Psoas muscle (tissue), 8 donors: ENCODE data around the gene SAMD11. TPM values are rescaled to one million over a fixed set of nuclear protein-coding genes. Genes with fewer than 3 reads are reported as not detected.

Experiments
- ATAC-seq, 4 donors: fragments of 200-7000 bp; cut with Tn5 transposase; one replicate each; pipeline ENCODE4 v1.9.1; 2020; ENCODE audit warnings: moderate library complexity in 3 of 4, mild to moderate bottlenecking in 2 of 4
- DNase-seq, 2 donors: peaks; one replicate each; pipeline ENCODE4 v3.0.0-alpha.2; 2020
- H3K27ac ChIP-seq: fragments of 200-600 bp; one replicate; pipeline ENCODE4 v1.8.0; 2022
- H3K27me3 ChIP-seq, 3 donors: fragments of 200-600 bp in 1 of 3; one replicate each; pipeline versions ENCODE4 v1.6.1 to v1.8.0; 2013 to 2022; ENCODE audit warnings: low read length in 2 of 3, mild to moderate bottlenecking in 2 of 3, moderate library complexity in 1 of 3; ENCODE audit not compliant: insufficient read depth in 3 of 3
- H3K36me3 ChIP-seq, 2 donors: fragments of 200-600 bp in 1 of 2; one replicate each; pipeline versions ENCODE4 v1.6.1 to v1.8.0; 2013 to 2022; ENCODE audit warnings: low read depth in 1 of 2, mild to moderate bottlenecking in 1 of 2, moderate library complexity in 1 of 2; ENCODE audit not compliant: insufficient read depth in 1 of 2
- H3K4me1 ChIP-seq: fragments of 200-600 bp; one replicate; pipeline ENCODE4 v1.8.0; 2022
- H3K4me3 ChIP-seq: fragments of 200-600 bp; one replicate; pipeline ENCODE4 v1.8.0; 2022; ENCODE audit warnings: mild to moderate bottlenecking
- H3K9me3 ChIP-seq: fragments of 200-600 bp; one replicate; pipeline ENCODE4 v1.8.0; 2022
- WGBS, 3 donors: extraction: QIAGEN DNeasy Blood & Tissue Kit; methylation state at CpG; one replicate each; pipeline versions ENCODE4 v1.1.6 to v1.1.7; 2013; 5-methylcytosine and 5-hydroxymethylcytosine counted together
- intact Hi-C, 2 donors: fragments of 100-400 bp; cut with DNase I; formaldehyde crosslinking; loops; one replicate each; pipeline versions ENCODE4 v1.11.0 to v1.14.2; 2022
- polyA plus RNA-seq, 3 donors: library from polyadenylated mRNA; stranded (reverse); fragments of 200-250 nt; gene quantifications; one replicate each; pipeline ENCODE4 v1.2.3, GENCODE V29; 2013
- total RNA-seq, 4 donors: library from RNA; stranded (reverse); fragmentation: NEBNext Ultra II Directional in 2 of 4; extraction: Animal tissue kit (Norgen Biotek cat#: 25700) in 2 of 4; gene quantifications; one replicate each; pipeline versions ENCODE4 v1.2.1 to v1.2.4, GENCODE V29; 2021 to 2023
- TF ChIP-seq, protein P1 (sequence below): fragments of 200-600 bp; IDR thresholded peaks from one replicate; pipeline ENCODE4 v1.8.0; 2022; ENCODE audit warnings: antibody characterized with exemption
- donor health status: healthy with polysubstance abuse.
- donor health status: DM: no; HTN: no; CAD: no; lungs with moderate emphysema.
- donor health status: Bipolar disorder and iron deficiency.
- donor health status: healthy.
- donor health status: DM: yes; HTN: yes; CAD: no.
- donor health status: DM: no; HTN: no; CAD: no.
- donor health status: DM: no; HTN: no; CAD: no.
- donor health status: DM: yes; HTN: yes; CAD: no.

SAMD11 gene
- total and polyA plus RNA-seq, 7 donors: 0.28 to 6.9 (median 1.0) TPM; not detected in 1

DNA sequence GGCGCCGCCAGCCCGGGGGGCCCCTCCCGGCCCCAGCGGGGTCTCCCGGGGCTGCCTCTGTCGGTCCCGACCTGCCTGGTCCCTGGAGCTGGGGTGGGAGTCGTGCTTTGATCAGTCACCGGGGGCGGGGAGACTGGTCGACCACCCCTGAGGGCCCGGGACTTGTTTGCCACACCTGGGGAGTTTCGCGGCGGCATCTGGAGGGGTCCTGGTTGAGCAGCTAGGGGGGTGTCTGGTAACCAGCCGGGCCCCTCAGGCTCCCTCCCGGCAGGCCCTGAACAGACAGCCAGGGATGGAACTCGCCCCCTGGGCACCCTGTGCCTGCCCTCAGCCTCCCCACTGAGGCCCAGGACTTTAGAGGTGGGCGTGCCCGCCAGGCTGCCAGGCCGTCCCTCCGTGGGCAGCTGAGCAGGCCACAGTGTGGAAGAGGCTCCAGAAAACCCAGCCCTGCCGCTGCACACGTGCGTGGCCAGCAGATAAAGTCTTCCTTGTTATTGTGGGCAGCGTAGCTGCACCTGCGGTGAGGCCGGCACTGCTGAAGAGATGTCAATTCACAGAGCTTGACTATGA is 13.3 kb upstream of the SAMD11 start:
- peaks cover 1% of the 10 kb centered on the region for H3K4me1 ChIP-seq
- H3K9me3 ChIP-seq: no peaks in the 10 kb centered on the region
- DNase-seq (peak; percentile 12 to 43), ATAC-seq (no peak)
- no peak overlapping the region for H3K4me3 ChIP-seq
- 21 to 32% (median 28%) methylated on average over 22 to 29 of the region's 29 CpGs for WGBS, 3 donors
- H3K27me3 ChIP-seq: peaks cover 0 to 69% (median 18%) of the 10 kb centered on the region in 3 donors
- H3K27ac ChIP-seq: no peak overlapping the region
- intact Hi-C loops: no loop called here
- TF ChIP-seq, protein P1, sequence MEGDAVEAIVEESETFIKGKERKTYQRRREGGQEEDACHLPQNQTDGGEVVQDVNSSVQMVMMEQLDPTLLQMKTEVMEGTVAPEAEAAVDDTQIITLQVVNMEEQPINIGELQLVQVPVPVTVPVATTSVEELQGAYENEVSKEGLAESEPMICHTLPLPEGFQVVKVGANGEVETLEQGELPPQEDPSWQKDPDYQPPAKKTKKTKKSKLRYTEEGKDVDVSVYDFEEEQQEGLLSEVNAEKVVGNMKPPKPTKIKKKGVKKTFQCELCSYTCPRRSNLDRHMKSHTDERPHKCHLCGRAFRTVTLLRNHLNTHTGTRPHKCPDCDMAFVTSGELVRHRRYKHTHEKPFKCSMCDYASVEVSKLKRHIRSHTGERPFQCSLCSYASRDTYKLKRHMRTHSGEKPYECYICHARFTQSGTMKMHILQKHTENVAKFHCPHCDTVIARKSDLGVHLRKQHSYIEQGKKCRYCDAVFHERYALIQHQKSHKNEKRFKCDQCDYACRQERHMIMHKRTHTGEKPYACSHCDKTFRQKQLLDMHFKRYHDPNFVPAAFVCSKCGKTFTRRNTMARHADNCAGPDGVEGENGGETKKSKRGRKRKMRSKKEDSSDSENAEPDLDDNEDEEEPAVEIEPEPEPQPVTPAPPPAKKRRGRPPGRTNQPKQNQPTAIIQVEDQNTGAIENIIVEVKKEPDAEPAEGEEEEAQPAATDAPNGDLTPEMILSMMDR: no peak
- H3K36me3 ChIP-seq: no peaks in the 10 kb centered on the region

DNA sequence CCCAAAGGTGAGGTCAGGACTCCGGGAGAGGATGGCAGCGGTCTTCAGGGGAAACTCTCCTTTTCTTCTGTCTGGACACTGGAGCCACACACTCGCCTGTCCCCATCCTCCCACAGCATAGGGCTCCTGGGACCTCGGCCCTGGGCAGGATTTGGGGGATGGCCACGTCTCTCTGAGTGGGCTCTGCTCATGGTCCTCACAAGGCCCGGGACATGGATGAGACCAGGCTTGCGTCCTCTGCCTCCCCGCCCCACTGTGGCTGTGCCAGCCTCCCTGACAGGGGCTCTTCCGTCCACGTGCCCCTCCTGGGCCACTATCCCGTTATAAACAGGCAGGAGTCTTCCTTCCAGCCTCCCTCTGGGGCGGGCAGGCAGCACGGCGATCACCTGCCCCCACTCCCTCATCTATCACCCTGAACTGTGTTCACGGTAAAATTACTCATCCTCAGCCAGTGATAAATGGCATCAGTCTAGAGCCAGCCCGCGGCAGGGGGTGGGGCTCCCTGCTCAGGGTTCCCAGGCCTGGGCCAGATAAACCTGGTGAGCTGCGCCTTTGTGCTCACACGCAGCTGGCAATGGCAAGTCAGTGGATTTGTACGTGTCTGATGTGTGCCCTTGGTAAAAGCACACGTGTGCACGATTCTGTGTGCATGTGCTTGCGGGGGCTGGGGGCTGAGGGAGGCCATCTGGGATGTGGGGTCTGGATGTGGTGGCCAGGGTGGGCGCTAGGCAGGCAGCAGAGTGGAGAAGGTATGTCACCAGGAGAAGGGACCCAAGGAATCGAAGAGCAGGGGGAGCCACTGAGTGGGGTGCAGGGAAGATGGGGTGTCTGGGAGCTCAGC is 12.6 kb upstream of the SAMD11 start:
- WGBS, 3 donors: 57 to 67% (median 58%) methylated on average over 24 to 25 of the region's 25 CpGs
- intact Hi-C loops: no loop called here
- peak; percentile 19 to 39 for DNase-seq
- TF ChIP-seq, protein P1: no peak
- Histone ChIP-seq H3K9me3 (no peaks in the 10 kb centered on the region), H3K4me1 (no peaks in the 10 kb centered on the region), H3K27ac (no peak overlapping the region), H3K4me3 (no peak overlapping the region), H3K36me3 (no peaks in the 10 kb centered on the region), H3K27me3 (peaks cover 0 to 67% (median 14%) of the 10 kb centered on the region in 3 donors)
- no peak for ATAC-seq

DNA sequence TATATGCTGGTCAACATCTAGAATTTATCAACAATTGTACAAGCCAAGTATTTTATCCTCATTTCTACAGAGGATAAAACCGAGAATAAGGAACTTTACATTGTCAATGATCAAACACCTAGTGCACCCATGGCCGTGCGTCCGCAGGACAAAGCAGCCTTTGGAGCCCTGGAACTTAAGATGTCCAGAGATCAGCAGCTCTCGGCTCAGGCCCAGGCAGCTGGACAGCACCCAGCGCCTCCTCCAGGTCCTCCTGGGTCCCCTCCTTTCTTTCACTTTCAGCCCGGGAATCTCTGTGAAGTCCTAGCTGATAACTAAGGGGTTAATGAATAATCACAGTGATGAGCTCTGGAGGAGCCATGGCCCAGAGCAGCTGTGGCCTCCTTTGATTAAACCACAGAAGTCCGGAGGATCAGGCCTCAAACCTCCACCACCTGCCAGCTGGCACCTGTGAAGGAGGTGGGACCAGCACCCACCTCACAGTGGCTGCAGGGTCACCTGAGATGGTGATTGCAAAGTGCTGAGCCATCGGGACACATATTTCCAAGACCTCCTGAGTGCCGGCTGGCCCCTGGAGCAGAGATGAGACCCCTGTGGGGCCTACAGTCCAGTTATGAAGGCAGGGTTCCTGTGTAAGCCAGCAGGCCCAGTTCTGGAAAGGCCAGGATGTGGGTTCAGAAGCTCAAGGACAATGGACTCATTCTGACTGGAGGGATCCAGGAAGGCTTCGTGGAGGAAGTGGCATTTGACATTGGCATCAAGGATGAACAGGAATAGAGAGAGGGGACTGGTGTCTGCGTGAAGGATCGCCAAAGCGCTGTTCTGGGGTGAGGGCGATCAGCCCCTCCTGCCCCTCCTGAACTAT is 11.6 kb upstream of the SAMD11 start:
- TF ChIP-seq, protein P1: no peak
- no peak overlapping the region for H3K4me3 ChIP-seq
- H3K9me3 ChIP-seq: no peaks in the 10 kb centered on the region
- no peak overlapping the region for H3K27ac ChIP-seq
- no peak for ATAC-seq
- WGBS, 3 donors: 60 to 77% (median 64%) methylated on average over 15 of the region's 15 CpGs
- H3K36me3 ChIP-seq: no peaks in the 10 kb centered on the region
- intact Hi-C loops: no loop called here
- H3K27me3 ChIP-seq: peaks cover 0 to 71% (median 14%) of the 10 kb centered on the region in 3 donors
- H3K4me1 ChIP-seq: no peaks in the 10 kb centered on the region
- DNase-seq: peak in 1 of 2 donors; percentile 35

DNA sequence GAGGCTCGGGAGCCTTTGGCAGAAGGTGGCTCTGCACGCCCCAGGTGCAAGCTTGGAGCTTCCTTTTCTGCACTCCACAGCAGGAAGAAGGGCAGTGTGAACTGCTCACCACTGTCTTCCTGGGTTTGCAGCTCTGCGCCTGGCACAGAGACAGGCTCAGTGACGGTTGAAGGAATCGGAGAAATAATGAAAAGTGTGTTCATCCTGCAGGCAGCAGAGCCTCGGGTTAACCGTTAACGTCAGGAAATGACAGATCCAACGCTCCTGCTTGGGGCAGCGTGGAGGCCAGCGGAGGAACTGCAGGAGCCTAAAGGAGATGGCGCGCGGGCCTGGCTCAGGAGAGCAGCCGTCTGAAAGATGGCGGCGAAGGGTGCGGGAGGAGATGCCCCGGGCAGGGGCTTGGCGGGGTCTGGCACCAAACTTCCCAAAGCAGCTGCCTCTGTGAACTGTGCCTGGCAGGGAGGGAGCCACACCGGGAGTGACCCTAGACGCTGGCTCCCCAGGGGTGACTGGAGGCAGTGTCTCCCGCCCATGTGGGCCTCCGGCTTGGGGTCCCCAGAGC is 10.9 kb upstream of the SAMD11 start:
- ATAC-seq (no peak), DNase-seq (peak; percentile 11 to 51)
- H3K27ac ChIP-seq: no peak overlapping the region
- TF ChIP-seq, protein P1: no peak
- H3K27me3 ChIP-seq: peaks cover 0 to 72% (median 14%) of the 10 kb centered on the region in 3 donors
- H3K9me3 ChIP-seq: no peaks in the 10 kb centered on the region
- H3K4me3 ChIP-seq: no peak overlapping the region
- intact Hi-C loops: no loop called here
- no peaks in the 10 kb centered on the region for H3K36me3 ChIP-seq
- WGBS, 3 donors: 37 to 46% (median 40%) methylated on average over 24 of the region's 24 CpGs
- H3K4me1 ChIP-seq: no peaks in the 10 kb centered on the region
